ENCODE measurements around the gene AQP11. TPM values are rescaled to one million over a fixed set of nuclear protein-coding genes. Genes with fewer than 3 reads are reported as not detected.

AQP11 gene
- total and polyA plus RNA-seq, 2 of the 4 experiments (the other 2 are of a cell fraction): 1.1 TPM

GRCh38 chr11:77547863-77548551 is 41.7 kb upstream of the AQP11 start:
- Histone ChIP-seq H2BK5ac (ENCODE audit: low read depth, low read length, poor library complexity, severe bottlenecking) (no peak overlapping the region), H3K4ac (ENCODE audit: low read depth, low read length) (no peak overlapping the region), H3K4me2 (ENCODE audit: low read depth, low read length) (peak overlapping the region; percentile 44; the same call in 1 of the 2 replicates), H4K5ac (ENCODE audit: low read depth, low read length) (no peak overlapping the region), H3K14ac (replicated peaks; ENCODE audit: low read depth, low read length) (no peak overlapping the region), H2AK5ac (ENCODE audit: low read depth, low read length) (peak overlapping the region; percentile 12; the same call in 1 of the 2 replicates), H3K9me1 (ENCODE audit: insufficient read depth, low read length) (no peaks in the 10 kb centered on the region), H3K4me1 (ENCODE audit: control insufficient read depth, insufficient read depth, low read length) (no peaks in the 10 kb centered on the region; the same call in 1 of the 2 replicates), H2BK15ac (ENCODE audit: low read depth, low read length) (no peak overlapping the region), H4K8ac (ENCODE audit: low read depth in 2 of 2, low read length in 2 of 2) (no peak overlapping the region; a peak in 1 of 4 replicates), H3K56ac (ENCODE audit: extremely low read depth, insufficient read depth, low read length) (no peak overlapping the region), H3K18ac (ENCODE audit: low read depth, low read length) (no peak overlapping the region), H3K36me3 (ENCODE audit: control insufficient read depth, insufficient read depth, low read length) (no peaks in the 10 kb centered on the region), H3K23ac (ENCODE audit: low read depth, low read length) (no peak overlapping the region), H3K79me1 (ENCODE audit: low read depth in 1 of 2, low read length in 2 of 2) (no peaks in the 10 kb centered on the region), H2BK20ac (ENCODE audit: low read depth, low read length) (peak overlapping the region; percentile 13; the same call in 1 of the 2 replicates), H4K20me1 (ENCODE audit: insufficient read depth, low read length) (no peaks in the 10 kb centered on the region), H2BK120ac (ENCODE audit: low read depth, low read length) (no peak overlapping the region), H3K9me3 (ENCODE audit: control insufficient read depth, insufficient read depth, low read length) (peaks cover 5% of the 10 kb centered on the region), H2AK9ac (replicated peaks; ENCODE audit: low read depth, low read length, poor library complexity) (no peak overlapping the region), H3K27ac (ENCODE audit: insufficient read depth, low read length) (no peak overlapping the region), H3K9ac (ENCODE audit: low read depth, low read length) (no peak overlapping the region; the same call in 1 of the 2 replicates), H4K91ac (ENCODE audit: insufficient read depth, low read depth, low read length) (no peak overlapping the region), H3K27me3 (ENCODE audit: control insufficient read depth, insufficient read depth, low read length) (no peaks in the 10 kb centered on the region), H3K4me3 (ENCODE audit: insufficient read depth, low read depth, low read length) (no peak overlapping the region), H2AFZ (replicated peaks; ENCODE audit: low read length, poor library complexity) (peak overlapping the region; percentile 78)
- BruUV-seq (replicated peaks): no TSS peak
- TF ChIP-seq RAD21 (IDR thresholded peaks at IDR 0.05; ENCODE audit: low read length) (peak; percentile 85), MAFK (IDR thresholded peaks at IDR 0.05; ENCODE audit: low read depth, low read length) (no peak), SMC3 (IDR thresholded peaks at IDR 0.05; ENCODE audit: low read depth, low read length) (peak; percentile 83), CTCF (conservative IDR thresholded peaks at IDR 0.05; ENCODE audit: low read depth, low read length) (peak; percentile 84)
- intact Hi-C loops (cut with micrococcal nuclease) (loop anchor here (1.0 to 10.0 kb wide), 3 partner anchors 353 to 503 kb away; no protein-coding TSS in a partner anchor), in situ Hi-C loops (cut with MboI; ENCODE audit: low sequenced_read_pairs) (loop anchor here (5.0 kb wide), 1 partner anchor 421 kb away; the partner anchor contains the start of gene MYO7A), dilution Hi-C loops (cut with HindIII; ENCODE audit: low sequenced_read_pairs, unreplicated experiment) (no loop called here)
- ChIA-PET CTCF (interaction anchor here (0.6 to 1.8 kb wide), 16 partner anchors 9 to 420 kb away, joined by 3 to 17 read pairs (median 4); partner anchors contain the start of genes MYO7A and PAK1), POLR2A (ENCODE audit: unreplicated experiment) (interaction anchor here (0.6 kb wide), 1 partner anchor 352 kb away, joined by 3 read pairs; no protein-coding TSS in a partner anchor)
- WGBS, 2 experiments (ENCODE audit: extremely low coverage in 2 of 2, insufficient read length in 1 of 2): no CpG with 5 or more reads among the region's 9 CpGs
- peak; percentile 83 for ATAC-seq (ENCODE audit: low read depth)
- DNase-seq: peak; percentile 79
